Measurements from ENCODE around the gene ZNF740. TPM values are rescaled to one million over a fixed set of nuclear protein-coding genes. Genes with fewer than 3 reads are reported as not detected.
A peak's percentile ranks its signal among the peaks of the same experiment; 100 is the strongest.

The ZNF740 gene
- total RNA-seq, 3 donors from 2014 or later: 17.9 to 22.0 (median 19.3) TPM

DNA sequence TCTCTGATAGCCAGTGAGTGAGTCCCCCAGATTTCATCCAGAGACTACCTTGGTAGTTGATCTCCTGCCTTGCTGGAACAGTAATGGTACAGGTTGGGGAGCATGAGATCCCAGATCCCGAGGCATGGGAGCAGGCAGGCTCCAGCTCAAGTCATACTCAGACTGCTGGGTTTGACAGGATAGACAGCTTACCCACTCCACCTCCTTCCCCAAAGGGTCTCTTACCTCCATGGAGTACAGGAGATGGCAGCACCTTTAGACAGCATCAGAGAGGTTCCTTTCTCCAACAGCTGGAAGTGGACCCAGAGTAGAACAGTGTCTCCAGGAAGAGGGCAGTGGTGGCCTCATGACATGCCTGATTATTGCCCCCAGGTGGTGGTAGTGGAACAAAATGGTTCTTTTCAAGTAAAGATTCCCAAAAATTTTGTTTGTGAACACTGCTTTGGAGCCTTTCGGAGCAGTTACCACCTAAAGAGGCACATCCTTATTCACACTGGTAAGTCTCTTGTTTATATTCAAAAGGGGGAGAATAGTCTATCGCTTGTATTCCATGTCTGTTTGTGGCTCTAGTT, 5.1 kb downstream of the ZNF740 start:
- H3K27ac ChIP-seq: no peak overlapping the region
- peak in 1 of 2 donors; percentile 9 for DNase-seq (ENCODE audit: low spot score in 2 of 2)
- peaks cover 11% of the 10 kb centered on the region for H3K36me3 ChIP-seq
- H3K4me1 ChIP-seq: peaks cover 5 to 19% of the 10 kb centered on the region in 2 donors
- intact Hi-C loops (cut with DNase I; ENCODE audit: low total_unique reads): no loop called here
- no peaks in the 10 kb centered on the region for H3K9me3 ChIP-seq
- H3K4me3 ChIP-seq: no peak overlapping the region
- no peak for TF ChIP-seq POLR2A (IDR thresholded peaks at IDR 0.05)
- no peak for TF ChIP-seq POLR2AphosphoS5 (IDR thresholded peaks at IDR 0.05)
- TF ChIP-seq, protein P1, sequence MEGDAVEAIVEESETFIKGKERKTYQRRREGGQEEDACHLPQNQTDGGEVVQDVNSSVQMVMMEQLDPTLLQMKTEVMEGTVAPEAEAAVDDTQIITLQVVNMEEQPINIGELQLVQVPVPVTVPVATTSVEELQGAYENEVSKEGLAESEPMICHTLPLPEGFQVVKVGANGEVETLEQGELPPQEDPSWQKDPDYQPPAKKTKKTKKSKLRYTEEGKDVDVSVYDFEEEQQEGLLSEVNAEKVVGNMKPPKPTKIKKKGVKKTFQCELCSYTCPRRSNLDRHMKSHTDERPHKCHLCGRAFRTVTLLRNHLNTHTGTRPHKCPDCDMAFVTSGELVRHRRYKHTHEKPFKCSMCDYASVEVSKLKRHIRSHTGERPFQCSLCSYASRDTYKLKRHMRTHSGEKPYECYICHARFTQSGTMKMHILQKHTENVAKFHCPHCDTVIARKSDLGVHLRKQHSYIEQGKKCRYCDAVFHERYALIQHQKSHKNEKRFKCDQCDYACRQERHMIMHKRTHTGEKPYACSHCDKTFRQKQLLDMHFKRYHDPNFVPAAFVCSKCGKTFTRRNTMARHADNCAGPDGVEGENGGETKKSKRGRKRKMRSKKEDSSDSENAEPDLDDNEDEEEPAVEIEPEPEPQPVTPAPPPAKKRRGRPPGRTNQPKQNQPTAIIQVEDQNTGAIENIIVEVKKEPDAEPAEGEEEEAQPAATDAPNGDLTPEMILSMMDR (IDR thresholded peaks at IDR 0.05): no peak
- no peaks in the 10 kb centered on the region for H3K27me3 ChIP-seq

DNA sequence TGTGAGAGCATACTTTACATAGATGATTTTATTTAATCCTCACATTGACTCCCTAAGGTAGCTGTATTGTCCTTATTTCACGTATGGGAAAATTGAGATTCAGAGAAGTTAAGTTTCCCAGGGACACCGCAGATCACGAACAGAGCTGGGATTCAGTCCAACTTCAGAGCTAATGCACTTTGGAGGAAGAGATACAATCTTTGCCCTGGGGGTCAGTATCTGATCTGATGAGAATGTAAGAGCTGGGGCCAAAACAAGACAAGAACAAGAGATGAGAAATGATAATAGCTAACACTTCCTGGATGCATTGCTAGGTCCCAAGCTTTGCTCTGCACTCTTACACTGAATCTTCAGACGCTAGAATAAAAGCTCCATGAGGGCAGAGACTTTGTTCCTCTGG, 6.2 kb downstream of the ZNF740 start:
- TF ChIP-seq, protein P1 (IDR thresholded peaks at IDR 0.05): no peak
- TF ChIP-seq POLR2A (IDR thresholded peaks at IDR 0.05) (no peak), POLR2AphosphoS5 (IDR thresholded peaks at IDR 0.05) (no peak)
- H3K4me1 ChIP-seq: peaks cover 5 to 15% of the 10 kb centered on the region in 2 donors
- intact Hi-C loops (cut with DNase I; ENCODE audit: low total_unique reads): no loop called here
- no peak overlapping the region for H3K4me3 ChIP-seq
- no peaks in the 10 kb centered on the region for H3K27me3 ChIP-seq
- H3K9me3 ChIP-seq: no peaks in the 10 kb centered on the region
- H3K27ac ChIP-seq: no peak overlapping the region
- H3K36me3 ChIP-seq: peaks cover 11% of the 10 kb centered on the region
- no peak for DNase-seq (ENCODE audit: low spot score in 2 of 2)

DNA sequence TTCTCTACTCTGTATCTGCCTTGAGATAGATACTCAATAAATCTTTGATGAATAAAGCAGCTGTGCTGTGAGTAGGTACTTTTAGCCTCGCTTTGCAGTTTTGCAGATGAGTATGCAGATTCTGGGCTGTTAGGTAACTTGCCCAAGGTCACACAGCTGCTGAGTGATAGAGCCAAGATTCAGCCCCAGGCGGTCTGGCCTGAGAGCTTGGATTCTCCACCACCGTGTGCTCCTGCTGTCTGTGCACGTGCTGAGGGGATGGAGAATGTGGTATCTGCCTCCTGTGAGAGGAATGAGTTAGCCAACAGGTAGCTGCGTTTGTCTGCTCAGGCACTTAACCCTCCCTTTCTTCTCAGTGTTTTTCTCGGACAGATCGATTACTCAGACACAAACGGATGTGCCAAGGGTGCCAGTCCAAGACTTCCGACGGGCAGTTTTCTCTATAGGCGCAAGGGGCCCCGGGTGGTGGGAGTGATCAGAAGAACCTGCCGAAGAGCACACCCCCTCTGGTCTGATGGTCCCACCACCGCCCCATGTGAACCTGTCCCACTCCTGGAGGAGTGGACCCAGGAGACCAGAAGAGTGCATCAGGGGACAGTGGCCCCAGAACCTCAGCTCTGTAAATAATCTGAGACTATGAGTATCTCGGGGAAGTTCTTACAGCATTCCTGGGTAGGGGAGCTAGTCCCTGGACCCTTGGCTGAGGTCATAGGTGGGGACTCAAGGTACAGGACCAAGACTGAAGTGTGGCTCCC, 6.8 kb downstream of the ZNF740 start:
- Histone ChIP-seq H3K4me3 (no peak overlapping the region), H3K9me3 (no peaks in the 10 kb centered on the region), H3K27me3 (no peaks in the 10 kb centered on the region), H3K36me3 (peaks cover 11% of the 10 kb centered on the region), H3K27ac (no peak overlapping the region), H3K4me1 (peaks cover 5 to 9% of the 10 kb centered on the region in 2 donors)
- intact Hi-C loops (cut with DNase I; ENCODE audit: low total_unique reads): no loop called here
- TF ChIP-seq, protein P1 (IDR thresholded peaks at IDR 0.05): no peak
- TF ChIP-seq POLR2A (IDR thresholded peaks at IDR 0.05): no peak
- no peak for TF ChIP-seq POLR2AphosphoS5 (IDR thresholded peaks at IDR 0.05)
- peak in 1 of 2 donors; percentile 9 for DNase-seq (ENCODE audit: low spot score in 2 of 2)

DNA sequence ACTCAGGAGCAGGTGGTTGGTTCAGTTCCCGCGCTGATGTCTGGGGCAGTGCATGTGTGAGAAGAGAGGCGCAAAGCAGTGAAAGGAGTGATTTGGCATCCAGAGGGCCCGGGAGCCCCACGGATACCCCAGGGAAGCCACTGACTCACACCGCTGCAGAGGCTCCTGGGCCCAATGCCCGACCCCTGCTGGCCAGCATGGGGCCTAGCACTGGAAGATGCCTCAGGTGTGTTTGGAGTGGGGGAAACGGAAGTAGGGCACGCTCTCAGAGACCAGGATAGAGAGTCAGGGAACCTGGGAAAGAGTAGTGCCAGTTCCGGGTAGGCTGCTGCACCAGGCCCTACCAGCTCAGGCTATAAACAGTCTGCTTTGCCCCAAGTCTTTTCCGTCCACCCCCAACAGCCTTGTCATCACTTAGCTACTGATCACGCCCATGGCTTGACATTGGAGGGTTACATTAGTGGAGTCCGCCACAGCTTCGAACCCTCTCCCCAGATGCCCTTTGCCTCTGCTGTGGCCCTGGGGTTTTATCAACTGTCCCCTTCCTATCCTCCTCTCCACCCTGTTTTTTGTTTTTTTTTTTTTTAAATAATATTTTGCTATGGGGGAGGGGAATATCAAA, 9.7 kb downstream of the ZNF740 start:
- peak in 1 of 2 donors; percentile 64 for DNase-seq (ENCODE audit: low spot score in 2 of 2)
- Histone ChIP-seq H3K4me3 (no peak overlapping the region), H3K4me1 (no peaks in the 10 kb centered on the region), H3K27me3 (no peaks in the 10 kb centered on the region), H3K9me3 (no peaks in the 10 kb centered on the region), H3K27ac (peak overlapping the region; percentile 52 to 60), H3K36me3 (peaks cover 11% of the 10 kb centered on the region)
- intact Hi-C loops (cut with DNase I; ENCODE audit: low total_unique reads): no loop called here
- TF ChIP-seq, protein P1 (IDR thresholded peaks at IDR 0.05): peak; percentile 46 to 73 (median 54)
- TF ChIP-seq POLR2AphosphoS5 (IDR thresholded peaks at IDR 0.05) (peak in 1 of 3 donors; percentile 19), POLR2A (IDR thresholded peaks at IDR 0.05) (no peak)
